Measurements from ENCODE around the gene NFX1.
A peak's percentile ranks its signal among the peaks of the same experiment; 100 is the strongest.
"Not testable (repeated sequence)": the region's sequence is repeated elsewhere in the genome, so short reads cannot be mapped to it uniquely, and the experiment has no call there.

DNA sequence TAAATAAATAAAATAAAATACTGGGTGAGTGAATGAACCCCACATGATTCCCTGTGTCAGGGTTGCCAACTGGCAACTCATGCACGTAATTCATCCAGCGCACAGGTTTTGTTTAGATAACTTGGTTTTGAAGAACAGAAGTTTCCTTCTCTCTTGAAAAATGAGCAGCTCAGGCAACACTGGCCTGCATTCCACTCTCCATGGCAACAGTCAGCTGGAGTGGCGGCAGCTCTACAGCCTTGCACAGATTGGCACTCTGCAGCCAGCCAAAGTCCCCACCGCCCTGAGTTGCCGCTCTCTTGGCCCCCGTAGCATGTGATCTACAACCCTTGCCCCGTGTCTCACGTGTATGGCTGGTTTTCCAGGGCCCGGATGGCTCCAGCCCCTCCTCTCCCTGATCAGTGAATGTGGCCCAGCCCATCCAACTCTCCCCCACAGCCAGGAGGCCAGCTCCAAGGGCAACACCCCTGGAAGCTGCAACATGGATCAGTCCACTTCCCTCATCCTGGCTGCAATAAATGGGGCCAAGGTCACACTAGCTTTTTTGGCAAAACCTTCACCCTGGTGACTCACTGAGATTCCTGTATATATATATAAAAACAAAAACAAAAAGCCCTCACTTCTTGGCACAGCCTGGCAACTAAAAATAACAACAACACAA, 100.9 kb downstream of the NFX1 start:
- TF ChIP-seq CTCF (IDR thresholded peaks at IDR 0.05); POLR2A (IDR thresholded peaks at IDR 0.05; ENCODE audit: low read depth); EP300 (IDR thresholded peaks at IDR 0.05): not testable (repeated sequence)
- peak; percentile 45 to 74 for TF ChIP-seq POLR2AphosphoS5 (IDR thresholded peaks at IDR 0.05)

Data from esophagus muscularis mucosa (tissue), 4 donors.